Uterus (tissue), 2 donors: ENCODE data around the gene PNPLA6.

ENCODE experiments used
- CTCF ChIP-seq, 4 experiments: fragments of 200-600 bp in 2 of 4; fragments of 450-650 bp in 2 of 4; sonication (generic) in 2 of 4; IDR thresholded peaks; one replicate each; pipeline ENCODE4 v1.5.1; 2016 to 2019; ENCODE audit warnings: antibody characterized with exemption in 4 of 4, mild to moderate bottlenecking in 2 of 4, moderate library complexity in 1 of 4
- POLR2A ChIP-seq, 2 donors: fragments of 450-650 bp; IDR thresholded peaks; one replicate each; pipeline ENCODE4 v1.6.1; 2016; ENCODE audit warnings: antibody characterized with exemption in 2 of 2, mild to moderate bottlenecking in 1 of 2, moderate library complexity in 1 of 2

- TF ChIP-seq CTCF (IDR thresholded peaks at IDR 0.05) (no peak), POLR2A (IDR thresholded peaks at IDR 0.05) (no peak)
These were observed 11.6 kb downstream of the PNPLA6 start for GRCh38 chr19:7547159-7547558.
